ENCODE measurements around the gene TNFSF13.

GRCh38 chr17:7552621-7553051 is 5.9 kb upstream of the TNFSF13 start:
- TF ChIP-seq CTCF (IDR thresholded peaks at IDR 0.05), result no peak
- TF ChIP-seq EP300 (IDR thresholded peaks at IDR 0.05), result no peak

All from suprapubic skin (tissue), 3 donors.